Astrocyte (in vitro differentiated cells and primary cell): ENCODE results near the gene CCN5. TPM values are rescaled to one million over a fixed set of nuclear protein-coding genes. Genes with fewer than 3 reads are reported as not detected.

ENCODE experiments used
- DNase-seq: peaks from one replicate; pipeline ENCODE4 v3.0.0-alpha.2; 2010; ENCODE audit warnings: low read depth
- FAIRE-seq: peaks from 2 replicates; lab custom pipeline; 2011; peaks lifted over from hg19 to GRCh38; lab: Jason Lieb, UNC
- H2AFZ ChIP-seq: 2 replicates; pipeline ENCODE4 v1.6.0; 2012; ENCODE audit warnings: low read depth, low read length, inconsistent platforms
- H3K27ac ChIP-seq: 2 replicates; pipeline ENCODE4 v1.5.1; 2011; ENCODE audit warnings: low read depth, low read length, inconsistent platforms
- H3K27me3 ChIP-seq: 2 replicates; pipeline ENCODE4 v1.6.0; 2011; ENCODE audit warnings: low read length, inconsistent platforms; ENCODE audit not compliant: insufficient read depth
- H3K36me3 ChIP-seq: 2 replicates; pipeline ENCODE4 v1.5.1; 2011; ENCODE audit warnings: low read length, inconsistent platforms; ENCODE audit not compliant: insufficient read depth
- H3K4me1 ChIP-seq: 2 replicates; pipeline ENCODE4 v1.5.1; 2011; ENCODE audit warnings: low read length, inconsistent platforms; ENCODE audit not compliant: insufficient read depth
- H3K4me2 ChIP-seq: 2 replicates; pipeline ENCODE4 v1.6.0; 2012; ENCODE audit warnings: low read length, inconsistent platforms
- H3K4me3 ChIP-seq: 2 replicates; pipeline ENCODE4 v1.5.1; 2011; ENCODE audit warnings: low read depth, mild to moderate bottlenecking, low read length, inconsistent platforms; ENCODE audit not compliant: insufficient read depth
- H3K79me2 ChIP-seq: 2 replicates; pipeline ENCODE4 v1.6.0; 2012; ENCODE audit warnings: mild to moderate bottlenecking, low read length, inconsistent platforms; ENCODE audit not compliant: insufficient read depth
- H3K9ac ChIP-seq: 2 replicates; pipeline ENCODE4 v1.6.0; 2012; ENCODE audit warnings: mild to moderate bottlenecking, low read length, inconsistent platforms
- H3K9me3 ChIP-seq: 2 replicates; pipeline ENCODE4 v1.5.1; 2012; ENCODE audit warnings: low read depth, mild to moderate bottlenecking, low read length, inconsistent platforms; ENCODE audit not compliant: insufficient read depth
- H4K20me1 ChIP-seq: 2 replicates; pipeline ENCODE4 v1.6.0; 2012; ENCODE audit warnings: low read length, inconsistent platforms; ENCODE audit not compliant: insufficient read depth
- H3K27ac Mint-ChIP-seq: one replicate; pipeline ENCODE4 v1.8.0; 2021; ENCODE audit warnings: mild to moderate bottlenecking, mixed read lengths; ENCODE audit not compliant: unreplicated experiment
- H3K27me3 Mint-ChIP-seq: one replicate; pipeline ENCODE4 v1.8.0; 2021; ENCODE audit warnings: low read depth, mixed read lengths; ENCODE audit not compliant: unreplicated experiment
- H3K36me3 Mint-ChIP-seq: one replicate; pipeline ENCODE4 v1.8.0; 2021; ENCODE audit warnings: low read depth, mixed read lengths; ENCODE audit not compliant: unreplicated experiment
- H3K4me1 Mint-ChIP-seq: one replicate; pipeline ENCODE4 v1.8.0; 2021; ENCODE audit warnings: low read depth, mixed read lengths; ENCODE audit not compliant: unreplicated experiment
- H3K4me3 Mint-ChIP-seq: one replicate; pipeline ENCODE4 v1.8.0; 2021; ENCODE audit warnings: mild to moderate bottlenecking, moderate library complexity, mixed read lengths; ENCODE audit not compliant: unreplicated experiment
- H3K9me3 Mint-ChIP-seq: one replicate; pipeline ENCODE4 v1.8.0; 2021; ENCODE audit warnings: mild to moderate bottlenecking, mixed read lengths; ENCODE audit not compliant: unreplicated experiment
- EZH2 ChIP-seq: IDR thresholded peaks from 2 replicates; pipeline ENCODE4 v1.6.1; 2012; ENCODE audit warnings: mild to moderate bottlenecking, low read length, inconsistent platforms; ENCODE audit not compliant: insufficient read depth
- total RNA-seq: library from RNA; stranded (reverse); gene quantifications from 2 replicates; pipeline ENCODE4 v1.2.1, GENCODE V29; 2021
- TF ChIP-seq, protein P1 (sequence below): IDR thresholded peaks from 2 replicates; pipeline ENCODE4 v1.5.1; 2011; ENCODE audit warnings: low read depth, mild to moderate bottlenecking, inconsistent platforms, low read length, moderate library complexity; ENCODE audit not compliant: insufficient read depth

Gene CCN5
- total RNA-seq, 1 donor from 2014 or later, result not detected

DNA sequence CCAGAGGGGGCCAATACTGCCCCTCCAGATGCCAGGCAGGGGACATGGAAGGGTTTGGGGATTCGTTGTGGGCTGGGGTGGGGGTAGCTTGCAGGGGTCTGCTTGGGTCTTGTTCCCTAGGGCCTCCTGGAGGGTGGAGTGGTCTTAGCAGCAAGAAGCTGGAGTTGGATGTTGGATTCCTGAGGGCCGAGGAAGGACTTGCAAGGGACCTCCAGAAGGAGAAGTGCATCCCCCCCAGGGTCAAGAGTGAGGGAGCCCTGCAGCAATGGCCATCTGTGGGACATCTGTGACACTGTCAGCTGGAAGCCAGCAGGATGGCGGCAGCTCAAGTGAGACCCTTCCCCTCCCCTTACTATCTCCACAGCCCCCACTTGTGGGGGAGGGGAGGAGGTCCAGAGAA, 25.4 kb upstream of the CCN5 start:
- no peak for DNase-seq
- peaks cover 25% of the 10 kb centered on the region for H3K4me1 Mint-ChIP-seq
- H2AFZ ChIP-seq, result no peak overlapping the region

GRCh38 chr20:44690781-44691423, 24.3 kb upstream of the CCN5 start:
- H3K4me2 ChIP-seq, result no peak overlapping the region
- H3K4me3 ChIP-seq, result no peak overlapping the region
- TF ChIP-seq, protein P1, sequence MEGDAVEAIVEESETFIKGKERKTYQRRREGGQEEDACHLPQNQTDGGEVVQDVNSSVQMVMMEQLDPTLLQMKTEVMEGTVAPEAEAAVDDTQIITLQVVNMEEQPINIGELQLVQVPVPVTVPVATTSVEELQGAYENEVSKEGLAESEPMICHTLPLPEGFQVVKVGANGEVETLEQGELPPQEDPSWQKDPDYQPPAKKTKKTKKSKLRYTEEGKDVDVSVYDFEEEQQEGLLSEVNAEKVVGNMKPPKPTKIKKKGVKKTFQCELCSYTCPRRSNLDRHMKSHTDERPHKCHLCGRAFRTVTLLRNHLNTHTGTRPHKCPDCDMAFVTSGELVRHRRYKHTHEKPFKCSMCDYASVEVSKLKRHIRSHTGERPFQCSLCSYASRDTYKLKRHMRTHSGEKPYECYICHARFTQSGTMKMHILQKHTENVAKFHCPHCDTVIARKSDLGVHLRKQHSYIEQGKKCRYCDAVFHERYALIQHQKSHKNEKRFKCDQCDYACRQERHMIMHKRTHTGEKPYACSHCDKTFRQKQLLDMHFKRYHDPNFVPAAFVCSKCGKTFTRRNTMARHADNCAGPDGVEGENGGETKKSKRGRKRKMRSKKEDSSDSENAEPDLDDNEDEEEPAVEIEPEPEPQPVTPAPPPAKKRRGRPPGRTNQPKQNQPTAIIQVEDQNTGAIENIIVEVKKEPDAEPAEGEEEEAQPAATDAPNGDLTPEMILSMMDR, result no peak
- no peak for TF ChIP-seq EZH2
- no peak overlapping the region for H2AFZ ChIP-seq
- no peaks in the 10 kb centered on the region for H3K36me3 ChIP-seq
- no peak overlapping the region for H3K27ac Mint-ChIP-seq
- H3K79me2 ChIP-seq, result no peaks in the 10 kb centered on the region
- DNase-seq (no peak), FAIRE-seq (no peak)
- peaks cover 5% of the 10 kb centered on the region for H3K9me3 ChIP-seq
- peaks cover 28% of the 10 kb centered on the region for H3K4me1 Mint-ChIP-seq
- no peak overlapping the region for H3K9ac ChIP-seq
- H3K4me3 Mint-ChIP-seq, result no peak overlapping the region
- H3K27me3 ChIP-seq, result peaks cover 10% of the 10 kb centered on the region
- H3K27ac ChIP-seq, result no peak overlapping the region
- H3K9me3 Mint-ChIP-seq, result no peaks in the 10 kb centered on the region
- H3K27me3 Mint-ChIP-seq, result no peaks in the 10 kb centered on the region
- no peaks in the 10 kb centered on the region for H4K20me1 ChIP-seq
- H3K4me1 ChIP-seq, result peaks cover 21% of the 10 kb centered on the region
- no peaks in the 10 kb centered on the region for H3K36me3 Mint-ChIP-seq

More for the DNA sequence above, 25.4 kb upstream of the CCN5 start:
- no peak for FAIRE-seq
- no peak overlapping the region for H3K4me3 ChIP-seq
- TF ChIP-seq, protein P1, result no peak
- no peak for TF ChIP-seq EZH2
- Mint-ChIP-seq H3K36me3 (no peaks in the 10 kb centered on the region), H3K4me3 (no peak overlapping the region), H3K27me3 (no peaks in the 10 kb centered on the region), H3K27ac (no peak overlapping the region), H3K9me3 (no peaks in the 10 kb centered on the region)
- H3K36me3 ChIP-seq, result no peaks in the 10 kb centered on the region
- no peak overlapping the region for H3K9ac ChIP-seq
- H3K27ac ChIP-seq, result no peak overlapping the region
- H3K9me3 ChIP-seq, result peaks cover 5% of the 10 kb centered on the region
- peaks cover 14% of the 10 kb centered on the region for H3K4me1 ChIP-seq
- no peaks in the 10 kb centered on the region for H3K79me2 ChIP-seq
- no peak overlapping the region for H3K4me2 ChIP-seq
- H4K20me1 ChIP-seq, result no peaks in the 10 kb centered on the region
- peaks cover 10% of the 10 kb centered on the region for H3K27me3 ChIP-seq
